HUES6 (cell line): ENCODE data around the gene CDCP1.

Source experiments
- H3K27ac ChIP-seq: 2 replicates; pipeline ENCODE4 v1.7.0; 2013; ENCODE audit warnings: low read depth, mild to moderate bottlenecking, low read length, inconsistent platforms
- H3K27me3 ChIP-seq: 2 replicates; pipeline ENCODE4 v1.6.1; 2013; ENCODE audit warnings: low read length; ENCODE audit not compliant: control insufficient read depth, insufficient read depth
- H3K36me3 ChIP-seq: 2 replicates; pipeline ENCODE4 v1.6.1; 2013; ENCODE audit warnings: low read length; ENCODE audit not compliant: control insufficient read depth, insufficient read depth
- H3K4me1 ChIP-seq: 2 replicates; pipeline ENCODE4 v1.6.1; 2013; ENCODE audit warnings: low read length; ENCODE audit not compliant: control insufficient read depth, insufficient read depth
- H3K4me3 ChIP-seq: 2 replicates; pipeline ENCODE4 v1.5.1; 2013; ENCODE audit warnings: low read depth, low read length
- H3K9ac ChIP-seq: one replicate; pipeline ENCODE4 v1.6.1; 2013; ENCODE audit warnings: mild to moderate bottlenecking, low read length
- H3K9me3 ChIP-seq: 2 replicates; pipeline ENCODE4 v1.6.1; 2013; ENCODE audit warnings: low read depth, low read length; ENCODE audit not compliant: control insufficient read depth, insufficient read depth

CDCP1 gene

DNA sequence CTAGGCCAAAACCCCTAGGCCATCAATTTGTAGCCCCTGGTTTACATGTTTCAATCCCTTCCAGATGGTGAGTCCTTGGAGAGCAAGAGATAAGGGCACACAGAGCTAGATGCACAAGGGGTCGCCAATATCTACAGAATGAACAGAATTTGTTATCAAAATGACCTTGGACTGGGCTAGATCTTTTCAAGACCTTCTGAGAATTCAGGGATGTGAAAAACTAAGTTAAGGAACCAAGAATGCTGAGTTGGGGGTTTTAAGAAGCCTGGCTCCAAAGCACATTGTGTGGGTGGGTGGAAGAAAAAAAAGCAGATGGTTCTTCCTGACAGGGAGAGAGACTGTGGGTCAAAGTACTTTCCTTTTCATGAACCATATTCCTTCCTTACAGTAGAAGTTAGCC lies 10.2 kb downstream of the CDCP1 start:
- peaks cover 20% of the 10 kb centered on the region for H3K4me1 ChIP-seq

GRCh38 chr3:45134758-45135521 lies 11.2 kb downstream of the CDCP1 start:
- H3K4me3 ChIP-seq: no peak overlapping the region
- H3K9me3 ChIP-seq: no peaks in the 10 kb centered on the region
- no peaks in the 10 kb centered on the region for H3K36me3 ChIP-seq
- no peaks in the 10 kb centered on the region for H3K27me3 ChIP-seq
- H3K9ac ChIP-seq: no peak overlapping the region
- H3K4me1 ChIP-seq: peaks cover 16% of the 10 kb centered on the region
- H3K27ac ChIP-seq: no peak overlapping the region

More for the DNA sequence above, 10.2 kb downstream of the CDCP1 start:
- Histone ChIP-seq H3K9me3 (no peaks in the 10 kb centered on the region), H3K27ac (no peak overlapping the region), H3K9ac (no peak overlapping the region), H3K36me3 (no peaks in the 10 kb centered on the region), H3K27me3 (no peaks in the 10 kb centered on the region), H3K4me3 (no peak overlapping the region)

GRCh38 chr3:45132568-45133211 lies 13.5 kb downstream of the CDCP1 start:
- no peaks in the 10 kb centered on the region for H3K9me3 ChIP-seq
- no peak overlapping the region for H3K27ac ChIP-seq
- H3K27me3 ChIP-seq: no peaks in the 10 kb centered on the region
- no peaks in the 10 kb centered on the region for H3K4me1 ChIP-seq
- H3K9ac ChIP-seq: no peak overlapping the region
- H3K4me3 ChIP-seq: no peak overlapping the region
- H3K36me3 ChIP-seq: no peaks in the 10 kb centered on the region

DNA sequence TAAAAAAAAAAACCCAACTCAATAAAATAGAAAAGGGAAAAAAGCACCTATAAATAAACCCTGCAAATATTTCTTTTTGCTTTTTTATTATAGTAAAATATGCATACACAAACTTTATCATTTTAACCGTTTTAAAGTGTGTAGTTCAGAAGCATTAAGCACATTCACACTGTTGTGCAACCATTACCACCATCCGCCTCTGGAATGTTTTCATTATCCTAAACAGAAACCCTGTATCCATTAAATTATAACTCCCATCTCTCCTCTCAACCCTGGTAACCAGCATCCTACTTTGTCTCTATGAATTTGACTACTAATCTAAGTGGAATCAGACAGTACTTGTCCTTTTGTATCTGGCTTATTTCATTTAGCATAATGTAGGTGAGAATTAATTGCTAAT lies 15.0 kb downstream of the CDCP1 start:
- no peaks in the 10 kb centered on the region for H3K4me1 ChIP-seq
- no peak overlapping the region for H3K27ac ChIP-seq

DNA sequence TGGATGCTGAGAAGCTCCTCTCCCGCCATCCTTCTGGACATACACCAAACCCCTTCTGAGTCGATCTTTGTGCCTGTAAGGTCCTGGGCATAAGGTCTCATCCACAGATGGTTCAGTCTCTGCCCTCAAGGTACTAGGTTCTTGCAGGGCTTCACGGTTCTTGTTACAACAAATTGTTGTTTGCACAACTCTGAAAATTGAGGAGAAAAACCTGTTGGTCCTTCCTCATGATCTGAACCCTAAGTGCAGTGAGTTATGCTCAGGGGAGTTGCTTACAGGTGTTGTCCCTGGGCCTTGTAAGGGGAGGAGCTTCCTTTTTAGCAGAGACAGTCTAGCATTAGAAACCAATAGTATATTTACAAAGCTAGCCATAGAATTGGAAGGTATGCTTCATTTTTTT lies 15.7 kb downstream of the CDCP1 start:
- H3K4me1 ChIP-seq: no peaks in the 10 kb centered on the region

More for the DNA sequence above, 15.0 kb downstream of the CDCP1 start:
- H3K27me3 ChIP-seq: no peaks in the 10 kb centered on the region
- H3K4me3 ChIP-seq: no peak overlapping the region
- H3K9me3 ChIP-seq: no peaks in the 10 kb centered on the region
- no peak overlapping the region for H3K9ac ChIP-seq
- H3K36me3 ChIP-seq: no peaks in the 10 kb centered on the region

GRCh38 chr3:45128950-45129349 lies 17.2 kb downstream of the CDCP1 start:
- H3K27me3 ChIP-seq: no peaks in the 10 kb centered on the region
- no peaks in the 10 kb centered on the region for H3K9me3 ChIP-seq
- no peak overlapping the region for H3K4me3 ChIP-seq
- peaks cover 2% of the 10 kb centered on the region; the same call in 1 of the 2 replicates for H3K4me1 ChIP-seq
- no peaks in the 10 kb centered on the region for H3K36me3 ChIP-seq
- no peak overlapping the region for H3K27ac ChIP-seq
- no peak overlapping the region for H3K9ac ChIP-seq

More for the DNA sequence above, 15.7 kb downstream of the CDCP1 start:
- no peaks in the 10 kb centered on the region for H3K27me3 ChIP-seq
- no peak overlapping the region for H3K4me3 ChIP-seq
- no peak overlapping the region for H3K9ac ChIP-seq
- H3K36me3 ChIP-seq: no peaks in the 10 kb centered on the region
- no peaks in the 10 kb centered on the region for H3K9me3 ChIP-seq
- H3K27ac ChIP-seq: no peak overlapping the region

GRCh38 chr3:45127130-45127822 lies 18.9 kb downstream of the CDCP1 start:
- Histone ChIP-seq H3K36me3 (no peaks in the 10 kb centered on the region), H3K9ac (no peak overlapping the region), H3K4me1 (peaks cover 11% of the 10 kb centered on the region), H3K4me3 (no peak overlapping the region), H3K27ac (no peak overlapping the region), H3K27me3 (no peaks in the 10 kb centered on the region), H3K9me3 (no peaks in the 10 kb centered on the region)

- no peak overlapping the region for H3K9ac ChIP-seq
- H3K27ac ChIP-seq: no peak overlapping the region
- no peaks in the 10 kb centered on the region for H3K27me3 ChIP-seq
- peaks cover 11% of the 10 kb centered on the region for H3K4me1 ChIP-seq
- no peaks in the 10 kb centered on the region for H3K36me3 ChIP-seq
- no peak overlapping the region for H3K4me3 ChIP-seq
- no peaks in the 10 kb centered on the region for H3K9me3 ChIP-seq
Observed at GRCh38 chr3:45126730-45127129, 19.4 kb downstream of the CDCP1 start.

DNA sequence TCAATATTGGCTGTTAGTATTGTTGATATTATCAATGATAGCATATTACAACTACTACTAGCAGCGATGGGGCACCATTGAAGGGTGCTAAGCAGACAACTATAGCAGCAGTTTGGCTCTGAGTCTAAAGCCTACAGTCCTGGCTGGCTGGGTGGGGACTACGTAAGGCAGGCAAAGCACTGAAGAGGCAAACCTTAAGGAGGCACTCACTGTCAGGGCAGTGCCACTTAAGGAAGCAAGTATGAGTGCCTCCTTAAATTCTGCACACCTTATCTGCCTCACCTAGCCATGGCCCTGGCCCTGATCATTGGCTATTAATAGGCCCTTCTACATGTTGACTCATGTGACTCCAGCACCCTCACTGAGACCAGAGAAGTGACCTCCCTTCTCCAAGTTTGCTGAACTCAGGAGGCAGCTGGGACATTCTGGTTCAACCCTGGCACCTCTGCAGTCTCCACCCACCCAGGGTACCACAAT lies 20.6 kb downstream of the CDCP1 start:
- H3K4me3 ChIP-seq: no peak overlapping the region
- peaks cover 11% of the 10 kb centered on the region for H3K4me1 ChIP-seq
- no peak overlapping the region for H3K9ac ChIP-seq
- H3K27ac ChIP-seq: no peak overlapping the region
- no peaks in the 10 kb centered on the region for H3K27me3 ChIP-seq
- no peaks in the 10 kb centered on the region for H3K36me3 ChIP-seq
- H3K9me3 ChIP-seq: no peaks in the 10 kb centered on the region

DNA sequence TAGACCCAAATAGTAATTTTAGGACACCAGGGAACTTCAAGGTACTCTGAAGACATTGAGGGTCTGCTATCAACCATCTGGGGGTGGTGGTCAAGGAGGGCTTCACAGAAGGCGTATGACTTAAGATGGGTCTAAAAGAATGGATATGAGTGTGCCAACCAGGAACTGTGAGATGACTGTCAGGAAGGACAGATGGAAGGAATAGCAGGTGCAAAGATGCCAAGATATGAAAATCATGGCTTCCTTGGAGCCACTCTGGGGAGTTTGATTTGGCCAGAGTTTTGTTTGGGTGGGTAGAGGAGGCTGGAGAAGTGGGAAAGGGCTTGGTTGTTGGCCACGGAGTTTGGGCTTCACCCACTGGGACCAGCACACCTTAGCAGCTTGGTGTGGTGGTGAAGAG lies 21.2 kb downstream of the CDCP1 start:
- peaks cover 11% of the 10 kb centered on the region for H3K4me1 ChIP-seq
- no peaks in the 10 kb centered on the region for H3K36me3 ChIP-seq
- H3K4me3 ChIP-seq: no peak overlapping the region
- no peak overlapping the region for H3K27ac ChIP-seq
- no peaks in the 10 kb centered on the region for H3K9me3 ChIP-seq
- H3K27me3 ChIP-seq: no peaks in the 10 kb centered on the region
- no peak overlapping the region for H3K9ac ChIP-seq

DNA sequence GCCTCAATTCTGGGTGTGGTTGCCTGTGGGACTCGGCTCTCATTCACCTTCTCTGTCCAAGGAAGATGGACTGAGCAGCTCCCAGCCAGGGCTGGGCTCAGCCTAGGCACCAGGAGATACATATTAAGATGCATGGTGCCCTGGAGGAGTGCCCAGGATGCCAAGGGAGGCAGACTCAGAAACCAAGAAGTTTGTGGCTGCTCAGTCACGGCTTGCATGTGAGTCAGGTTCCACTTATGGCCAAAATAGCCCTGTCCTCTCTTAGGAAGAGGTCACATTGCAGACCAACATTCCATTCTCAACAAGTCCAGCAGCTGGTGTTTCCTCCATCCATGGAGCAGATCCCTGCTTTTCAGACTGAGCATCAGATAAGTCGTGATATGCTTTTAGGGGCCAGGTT lies 21.8 kb downstream of the CDCP1 start:
- Histone ChIP-seq H3K27ac (no peak overlapping the region), H3K36me3 (no peaks in the 10 kb centered on the region), H3K9me3 (no peaks in the 10 kb centered on the region), H3K27me3 (no peaks in the 10 kb centered on the region), H3K4me1 (peaks cover 11% of the 10 kb centered on the region), H3K9ac (no peak overlapping the region), H3K4me3 (no peak overlapping the region)
